ENCODE results near the gene THEMIS.

Gene THEMIS

DNA sequence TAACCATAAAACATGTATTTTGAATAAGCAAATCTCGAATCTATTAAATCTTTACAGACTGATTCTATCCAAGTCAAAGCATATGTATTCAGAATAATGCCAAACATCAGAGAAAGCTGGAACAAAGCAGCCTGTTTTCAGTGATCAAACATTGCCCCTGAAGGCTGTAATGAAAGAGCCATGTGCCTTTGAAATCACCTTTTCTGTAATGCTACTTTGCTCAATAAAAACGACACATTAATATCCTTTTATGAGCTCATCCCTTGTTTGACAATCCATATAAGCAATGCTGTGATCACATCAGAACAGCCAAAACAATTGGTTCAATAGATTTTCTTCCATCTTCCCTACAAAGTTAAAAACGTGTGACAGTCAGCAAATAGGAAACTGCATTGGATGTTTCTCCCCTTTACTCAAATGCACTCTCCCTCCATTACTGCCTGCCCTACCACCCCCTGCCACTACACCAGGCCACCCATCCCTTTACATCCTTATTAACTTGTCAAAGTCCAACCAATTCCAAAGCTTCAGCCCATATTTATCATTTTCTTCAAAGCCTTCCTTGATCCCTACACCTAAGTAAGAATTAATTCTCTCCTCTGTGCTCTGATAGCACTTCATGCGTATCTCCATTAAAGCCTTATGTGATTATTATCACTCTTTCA, 42.0 kb downstream of the THEMIS start:
- DNase-seq = no peak

DNA sequence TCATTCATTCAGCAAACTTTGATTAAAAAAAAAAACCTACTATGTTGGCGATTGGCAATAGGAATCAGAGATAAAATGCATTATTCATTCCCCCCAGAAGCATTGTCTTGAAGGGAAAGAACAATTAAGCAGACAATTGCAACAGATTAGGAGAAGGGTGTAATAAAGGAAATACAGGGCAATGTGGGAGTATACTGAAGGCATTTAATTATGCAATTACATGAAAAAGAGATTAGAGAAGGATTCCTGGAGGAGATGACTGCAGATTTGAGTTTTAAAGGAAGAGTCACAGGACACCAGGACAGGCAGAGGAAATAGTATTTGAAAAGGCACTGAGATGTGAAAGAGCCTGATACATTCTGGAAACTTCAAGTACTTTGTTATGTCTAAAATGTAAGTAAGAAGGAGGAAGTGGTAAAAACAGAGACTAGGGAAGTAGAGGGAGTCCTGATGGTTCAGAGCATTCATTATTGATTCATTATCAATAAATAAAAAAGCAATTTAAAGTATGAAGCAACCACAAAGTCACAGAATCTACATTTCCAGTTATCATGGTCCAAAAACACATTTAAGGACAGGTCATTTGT, 43.7 kb downstream of the THEMIS start:
- DNase-seq = no peak

DNA sequence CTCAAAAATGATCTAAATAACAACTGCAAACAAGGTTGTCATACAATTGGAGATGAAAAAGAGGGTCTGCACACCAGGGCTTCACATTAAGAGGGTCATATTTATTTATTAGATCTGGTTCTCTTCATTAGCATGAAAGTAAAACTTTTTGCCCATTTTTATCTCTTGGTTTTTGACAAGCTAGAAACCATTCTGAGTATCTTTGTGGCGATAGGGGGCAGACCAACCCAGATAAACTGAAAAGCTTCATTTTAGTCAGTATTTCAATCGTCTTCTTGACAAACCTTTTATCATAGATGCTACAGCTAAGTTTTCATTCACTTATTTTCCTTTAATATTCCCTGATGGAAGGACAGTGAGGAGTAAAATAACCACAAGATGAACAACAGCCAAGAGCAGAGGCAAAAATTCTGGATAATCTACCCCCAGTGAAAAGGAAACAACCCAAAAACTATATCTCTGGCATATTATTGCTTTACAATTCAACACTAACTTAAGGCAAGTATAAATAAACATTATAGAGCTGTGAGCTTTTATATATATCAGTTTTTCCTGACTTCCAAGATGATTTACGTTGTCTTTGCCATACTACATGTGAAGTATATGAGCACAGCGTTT, 45.2 kb downstream of the THEMIS start:
- peak; percentile 37 for DNase-seq

DNA sequence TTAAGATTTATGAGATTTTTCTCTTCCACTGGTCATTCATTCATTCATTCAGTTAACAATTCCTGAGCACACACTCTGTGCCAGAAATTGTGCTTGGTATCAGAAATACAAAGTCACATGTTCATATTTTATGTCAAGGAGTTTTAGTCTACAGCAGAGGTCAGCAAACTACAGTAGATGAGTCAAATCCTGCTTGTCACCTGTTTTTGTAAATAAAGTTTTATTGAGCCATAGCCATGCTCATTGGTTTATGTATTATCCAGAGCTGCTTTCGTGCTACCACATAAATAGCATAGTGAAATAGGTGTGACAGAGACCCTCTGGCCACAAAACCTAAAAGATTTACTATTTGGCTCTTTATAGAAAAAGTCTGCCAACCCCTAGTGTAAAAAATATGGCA, 46.8 kb downstream of the THEMIS start:
- DNase-seq = no peak

DNA sequence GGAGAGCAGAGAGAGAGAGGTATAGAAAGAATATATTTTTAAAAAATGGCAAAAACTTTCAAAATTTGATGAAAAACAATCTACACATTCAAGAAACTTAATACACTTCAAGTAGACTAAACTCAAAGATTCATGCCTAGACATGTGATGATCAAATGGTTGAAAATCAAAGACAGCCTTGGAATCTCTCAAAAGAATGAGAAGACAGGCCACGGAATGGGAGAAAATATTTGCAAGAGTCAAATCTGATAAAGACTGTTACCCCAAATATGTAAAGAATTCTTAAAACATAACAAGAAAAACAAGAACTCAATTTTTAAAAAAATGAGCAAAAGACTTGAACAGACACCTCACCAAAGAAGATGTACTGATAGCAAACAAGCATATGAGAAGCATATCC, 49.7 kb downstream of the THEMIS start:
- no peak for DNase-seq

DNA sequence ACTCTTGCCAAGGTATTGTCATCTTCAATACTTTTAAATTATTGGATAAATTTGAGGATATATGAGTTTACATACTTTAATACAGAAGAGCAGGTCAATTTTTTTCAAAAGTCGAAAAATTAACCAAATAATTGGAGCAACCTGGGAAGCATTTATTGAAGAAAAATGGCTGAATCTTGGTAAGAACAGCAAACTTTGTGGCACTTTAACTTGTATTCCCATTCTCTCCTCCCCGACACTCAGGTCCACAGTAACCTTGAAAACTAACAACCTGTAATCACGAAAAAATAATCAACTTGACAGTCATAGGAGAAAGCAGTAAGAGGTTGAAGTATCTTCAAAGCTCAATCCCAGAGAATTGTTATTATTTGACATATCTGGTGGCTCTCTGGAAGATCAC, 55.6 kb downstream of the THEMIS start:
- DNase-seq = no peak

DNA sequence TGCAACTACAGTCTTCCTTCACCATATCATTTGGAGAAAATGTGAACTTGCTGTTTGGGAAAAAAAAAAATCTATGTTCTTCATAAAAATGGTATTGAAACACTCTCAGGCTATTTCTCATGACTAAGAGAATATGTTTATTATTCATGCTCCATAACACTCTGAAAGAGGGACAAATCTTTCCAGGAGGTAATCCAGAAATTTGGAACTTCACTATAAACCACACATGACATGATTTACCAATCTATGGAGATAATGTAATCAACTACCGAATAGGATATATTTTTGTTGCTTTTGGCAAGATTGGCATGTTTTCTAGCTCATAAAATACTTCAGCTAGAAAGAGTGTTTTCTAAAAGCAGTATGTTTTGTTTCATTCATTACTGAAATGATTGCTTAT, 56.3 kb downstream of the THEMIS start:
- no peak for DNase-seq

DNA sequence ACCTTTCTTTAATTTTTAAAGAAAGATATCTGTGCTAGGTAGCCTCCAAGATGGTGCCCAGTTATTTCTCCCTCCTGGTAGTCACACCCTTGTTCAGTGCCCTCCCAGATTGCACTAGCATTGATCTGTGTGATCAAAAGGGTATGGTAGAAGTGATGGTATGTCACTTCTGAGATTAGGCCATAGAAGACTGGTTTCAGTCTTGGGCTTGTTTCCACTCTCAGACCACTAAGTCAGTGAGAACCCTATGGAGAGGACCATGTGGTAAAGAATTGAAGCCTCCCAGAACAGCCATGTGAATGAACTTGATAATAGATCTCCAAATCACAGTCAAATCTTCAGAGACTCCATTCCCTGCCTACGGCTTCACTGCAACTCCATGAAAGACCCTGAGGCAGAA, 57.3 kb downstream of the THEMIS start:
- no peak for DNase-seq

DNA sequence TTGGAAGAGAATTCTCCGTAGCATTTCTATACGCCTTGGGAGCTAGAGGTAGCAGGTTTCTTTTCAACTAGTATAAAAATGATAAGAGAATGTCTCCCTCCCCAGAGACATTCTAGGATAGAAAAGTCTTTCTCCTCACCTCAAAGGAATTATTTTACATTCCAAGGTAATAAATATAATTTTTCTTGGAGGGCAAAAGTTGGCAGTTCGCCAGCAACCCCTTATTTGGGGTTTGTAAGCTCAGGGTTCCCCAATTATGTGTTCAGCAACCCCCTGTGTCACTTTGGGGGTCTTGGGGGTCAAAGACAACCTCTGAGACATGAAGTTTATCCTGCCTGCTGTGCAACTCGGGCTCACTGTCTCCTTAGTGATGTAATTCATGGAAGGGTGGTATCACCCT, 58.3 kb downstream of the THEMIS start:
- no peak for DNase-seq

DNA sequence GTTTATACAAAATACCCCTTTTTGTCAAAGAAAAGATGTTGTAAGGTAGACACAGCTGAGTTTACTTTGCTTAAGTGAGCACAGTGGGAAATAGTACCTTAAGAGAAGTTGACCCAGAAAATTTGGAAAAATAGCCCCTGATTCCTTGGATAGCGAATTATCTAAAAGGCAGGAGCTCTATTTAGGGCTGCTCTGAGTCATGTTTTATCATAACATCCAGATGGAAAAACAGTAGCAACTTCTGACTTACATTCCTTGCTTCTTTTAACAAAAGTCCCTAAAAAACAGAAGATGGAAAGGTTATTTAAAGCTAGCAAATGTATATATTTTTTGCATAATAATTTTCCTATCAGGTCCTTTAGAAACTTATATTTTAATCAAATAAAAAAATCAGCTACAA, 59.0 kb downstream of the THEMIS start:
- no peak for DNase-seq

DNA sequence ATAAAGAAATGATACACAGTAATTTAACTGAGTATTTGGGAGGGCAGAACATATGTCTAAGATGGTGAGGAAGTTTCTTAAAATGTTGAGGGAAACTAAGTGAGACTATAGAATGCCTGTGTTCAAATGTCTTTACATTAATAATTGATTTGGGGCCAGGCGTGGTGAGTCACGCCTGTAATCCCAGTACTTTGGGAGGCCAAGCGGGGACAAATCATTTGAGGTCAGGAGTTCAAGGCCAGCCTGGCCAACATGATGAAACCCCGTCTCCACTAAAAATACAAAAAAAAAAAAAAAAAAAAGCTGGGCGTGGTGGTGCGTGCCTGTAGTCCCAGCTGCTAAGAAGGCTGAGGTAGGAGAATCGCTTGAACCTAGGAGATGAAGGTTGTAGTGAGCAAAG, 66.7 kb downstream of the THEMIS start:
- no peak for DNase-seq

DNA sequence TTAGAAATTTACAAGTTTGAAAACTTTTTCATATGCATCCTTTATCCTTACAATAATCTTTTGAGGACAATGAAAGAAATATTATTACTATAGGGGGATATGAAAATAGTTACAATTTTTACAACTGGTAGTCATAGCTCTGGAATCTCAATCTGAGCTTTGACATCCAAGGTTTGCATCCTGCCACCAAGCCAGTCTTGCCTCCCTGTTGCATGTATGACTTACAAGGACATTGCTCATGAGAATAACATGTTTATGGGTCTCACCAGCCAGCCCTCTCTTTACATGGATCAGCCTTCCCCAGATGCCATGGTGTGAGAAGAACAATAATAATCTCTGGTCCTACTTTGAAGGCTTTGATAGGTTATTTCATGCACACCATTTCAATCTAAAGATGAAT, 67.5 kb downstream of the THEMIS start:
- DNase-seq = no peak

DNA sequence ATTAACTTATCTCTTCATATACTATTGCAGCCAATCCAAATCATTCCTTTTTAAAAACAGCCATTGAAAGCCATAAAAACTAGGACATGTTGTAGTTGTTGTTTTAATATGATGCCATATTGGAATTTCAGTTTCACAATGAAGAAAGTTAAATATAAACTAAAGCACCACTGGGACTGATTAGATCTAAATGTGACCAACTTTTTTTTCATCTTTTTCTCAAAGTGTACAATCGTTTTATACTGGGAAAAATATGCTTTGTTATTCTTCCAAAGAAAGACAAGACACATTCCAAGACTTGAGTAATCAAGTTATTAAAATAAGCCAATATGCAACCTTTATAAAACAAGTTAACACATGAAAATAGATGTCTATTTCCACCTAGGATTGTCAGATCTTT, 68.5 kb downstream of the THEMIS start:
- DNase-seq = no peak

DNA sequence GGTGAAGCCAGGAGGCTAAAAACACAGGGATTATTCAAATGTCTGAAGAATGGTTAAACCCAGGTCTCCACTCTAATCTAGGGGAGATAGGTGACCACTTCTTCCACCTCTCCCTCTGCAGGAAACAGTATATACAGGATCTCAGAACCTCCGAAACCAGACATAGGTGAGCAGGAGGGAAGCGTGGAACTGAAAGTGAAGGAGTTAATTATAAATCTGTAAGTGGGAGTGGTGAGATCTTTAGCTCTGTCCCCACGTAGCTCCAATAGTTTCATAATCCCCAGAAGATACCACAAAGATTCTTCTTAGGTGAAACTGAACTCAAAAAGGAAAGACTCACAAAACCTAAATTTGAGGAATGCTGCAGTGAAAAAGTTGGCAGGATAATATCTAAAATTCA, 76.8 kb downstream of the THEMIS start:
- DNase-seq = no peak

DNA sequence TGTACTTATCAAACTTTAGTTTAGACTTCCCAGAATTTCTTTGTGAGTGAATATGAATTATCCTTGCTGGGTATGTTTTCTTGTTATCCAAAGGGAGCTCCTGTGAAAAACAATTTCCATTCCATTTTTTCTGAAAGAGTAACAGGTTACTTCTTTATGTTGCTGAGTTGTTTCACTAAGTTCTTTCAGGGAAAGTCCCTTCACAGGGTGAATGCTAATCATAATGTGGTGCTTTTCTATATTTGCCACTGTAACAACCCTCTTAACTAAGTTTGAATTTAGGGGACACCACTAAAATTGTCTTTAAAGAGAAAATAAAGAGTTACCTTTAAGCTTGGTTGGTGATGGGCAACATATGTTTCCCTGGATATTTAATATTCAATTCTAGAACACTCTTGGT, 79.4 kb downstream of the THEMIS start:
- DNase-seq = no peak

DNA sequence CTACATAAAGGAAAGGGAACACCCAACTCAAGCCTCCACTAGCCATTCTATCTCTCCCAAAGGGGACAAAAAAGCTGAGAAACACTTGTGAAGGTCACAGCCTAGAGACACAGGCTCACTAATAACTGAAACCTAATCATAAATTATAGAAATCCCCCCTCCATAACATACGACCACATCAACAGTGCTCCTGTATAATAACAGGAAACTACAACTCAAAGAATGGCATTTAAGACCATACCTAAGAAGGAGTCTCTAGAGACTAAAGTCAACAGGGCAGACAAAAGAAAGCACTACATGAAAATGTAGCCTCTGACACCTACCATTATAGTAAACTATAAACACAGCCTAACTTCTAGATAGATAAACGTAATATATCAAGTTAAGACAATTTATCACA, 82.7 kb downstream of the THEMIS start:
- no peak for DNase-seq

DNA sequence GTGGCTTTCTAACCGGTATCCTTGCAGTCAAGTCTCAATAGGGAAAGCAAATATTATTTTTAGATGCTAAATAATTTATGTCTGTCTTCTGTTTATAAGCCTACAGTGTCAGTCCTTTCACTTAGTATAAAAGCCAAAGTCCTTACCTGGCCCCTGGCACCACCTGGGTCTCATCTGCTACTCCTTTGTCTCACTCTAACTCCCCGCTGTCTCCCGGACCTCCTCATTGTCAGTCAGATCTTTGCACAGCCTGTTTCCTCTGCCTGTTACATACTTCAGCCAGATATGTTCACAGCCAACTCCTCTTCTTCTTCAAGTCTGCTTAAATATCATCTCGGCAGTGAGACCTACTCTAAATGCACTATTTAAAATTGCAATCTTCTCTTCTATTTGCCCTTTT, 84.2 kb downstream of the THEMIS start:
- no peak for DNase-seq

DNA sequence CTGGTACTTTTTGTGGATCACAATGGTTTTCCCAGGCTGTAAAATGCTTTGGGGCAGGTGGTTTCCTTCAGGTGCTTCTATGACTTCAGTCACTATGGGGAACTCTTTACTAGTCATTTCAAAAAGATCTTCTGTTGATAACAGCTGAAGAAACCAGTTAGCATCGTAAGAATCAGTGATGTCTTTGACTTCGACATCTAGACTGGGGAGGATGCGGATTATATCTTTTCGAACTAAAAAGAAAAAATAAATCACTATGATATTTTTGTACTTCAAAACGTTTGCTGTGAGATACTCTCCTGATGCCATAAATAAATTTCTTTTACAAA, 87.2 kb downstream of the THEMIS start:
- DNase-seq = no peak

DNA sequence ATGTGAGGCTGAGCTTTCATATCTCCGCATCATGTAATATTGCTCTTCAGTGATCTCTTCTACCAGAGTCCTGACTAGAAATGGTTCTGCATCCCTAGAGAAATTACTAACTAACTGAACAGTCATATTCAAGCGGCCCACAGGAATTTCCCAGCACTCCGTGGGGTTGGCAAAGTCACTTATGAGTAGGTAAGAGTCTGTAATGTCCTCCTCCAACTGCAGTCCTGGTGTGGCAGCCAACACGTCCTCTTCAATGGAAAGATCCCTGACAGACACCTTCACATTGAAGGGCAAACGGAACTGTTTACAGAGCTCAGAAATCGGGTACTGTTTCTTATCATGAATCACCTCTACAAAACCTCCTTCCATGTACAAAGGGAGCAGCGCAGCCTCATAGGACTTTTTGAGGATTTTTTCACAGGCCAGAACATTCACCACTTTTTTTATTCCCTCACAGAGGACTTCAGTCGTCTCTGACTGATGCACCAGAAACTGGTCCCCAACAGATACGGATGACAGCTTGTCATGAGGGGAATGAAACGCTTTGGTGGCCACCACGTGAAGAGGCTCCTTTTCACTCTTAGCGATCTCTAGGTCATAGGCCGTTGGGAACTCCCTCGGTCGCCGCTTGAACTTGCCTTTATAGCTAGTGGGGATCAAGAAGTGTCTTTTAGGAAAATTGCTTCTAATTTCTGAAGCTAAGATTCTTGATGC, 87.7 kb downstream of the THEMIS start:
- DNase-seq = no peak

DNA sequence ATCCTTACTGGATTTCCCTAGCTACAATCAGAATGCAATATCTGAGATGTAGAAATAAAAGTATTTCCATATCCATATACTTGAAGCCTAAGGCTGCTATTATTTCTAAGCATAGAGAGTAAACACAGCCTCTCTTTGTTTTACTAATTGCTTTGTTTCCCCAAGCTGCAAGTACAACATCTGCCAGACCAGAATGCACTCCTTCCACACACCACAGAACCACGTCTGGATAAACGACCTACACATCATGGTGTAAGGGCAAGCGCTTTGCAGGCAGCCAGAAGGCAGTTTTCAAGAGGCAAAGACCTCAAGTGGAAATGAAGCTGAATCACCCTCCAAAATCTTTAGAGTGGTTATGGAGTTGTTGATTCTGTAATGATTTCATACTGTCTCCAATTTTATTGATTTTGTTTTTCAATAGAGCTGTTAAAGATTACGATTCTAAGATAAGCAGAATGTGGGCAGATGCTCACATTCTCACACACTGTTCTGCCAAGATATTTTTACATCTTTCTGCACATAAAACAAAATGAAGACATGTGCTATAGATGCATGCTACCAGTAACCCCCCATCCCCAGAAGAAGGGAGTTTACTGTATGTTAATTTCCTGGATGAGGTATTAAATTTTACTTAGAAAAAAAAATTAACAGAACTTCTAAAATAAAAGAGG, 88.8 kb downstream of the THEMIS start:
- DNase-seq = no peak

DNA sequence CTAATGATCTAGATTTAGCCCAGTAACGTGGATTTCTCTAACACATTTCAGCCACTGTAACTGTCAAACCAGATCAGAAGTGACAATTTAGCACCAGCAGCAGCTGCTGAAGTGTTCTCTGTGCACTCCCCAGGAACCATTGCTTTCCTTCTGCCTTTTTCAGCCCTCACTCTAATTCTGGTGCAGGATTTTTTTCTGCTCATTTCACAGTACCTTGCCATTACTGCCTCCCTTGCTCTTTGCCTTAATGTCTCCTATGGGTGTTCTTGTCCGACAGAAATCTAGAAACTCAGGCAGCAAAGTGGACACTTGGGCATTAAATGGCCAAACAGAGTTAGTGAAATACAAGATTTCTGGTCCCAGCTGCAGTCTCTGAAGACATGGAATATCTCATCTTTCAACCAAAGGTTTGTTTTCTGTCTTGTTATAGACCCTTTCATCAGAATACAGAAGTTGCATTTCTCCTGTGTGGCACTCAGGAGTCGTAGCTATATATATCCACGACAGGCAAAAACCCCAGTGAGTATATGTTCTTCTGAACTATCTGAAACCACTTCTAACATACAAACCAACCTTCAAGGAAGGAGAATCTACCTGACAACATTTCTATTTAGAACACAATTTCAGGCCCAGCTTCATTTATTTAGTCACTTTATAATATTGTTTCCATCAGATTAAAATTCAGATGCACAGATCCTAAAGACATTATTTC, 92.9 kb downstream of the THEMIS start:
- no peak for DNase-seq

DNA sequence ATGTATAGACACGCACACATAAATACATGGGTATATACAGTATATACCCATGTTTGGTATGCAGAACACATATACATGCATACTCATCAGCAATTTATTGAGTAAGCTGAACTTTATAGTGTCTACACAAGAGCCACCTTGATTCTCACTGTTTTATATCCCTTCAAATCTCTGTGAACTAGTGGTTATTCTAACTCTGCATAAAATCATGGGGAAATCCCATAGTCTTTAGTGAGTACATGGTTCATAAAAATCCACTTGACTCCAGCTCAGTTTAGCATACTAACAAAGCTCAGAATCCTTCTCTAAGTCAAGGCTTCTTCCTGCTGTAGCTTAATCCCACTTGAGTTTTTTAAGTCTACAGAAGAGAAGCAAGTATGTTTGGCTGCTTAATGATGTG, 104.1 kb downstream of the THEMIS start:
- no peak for DNase-seq

DNA sequence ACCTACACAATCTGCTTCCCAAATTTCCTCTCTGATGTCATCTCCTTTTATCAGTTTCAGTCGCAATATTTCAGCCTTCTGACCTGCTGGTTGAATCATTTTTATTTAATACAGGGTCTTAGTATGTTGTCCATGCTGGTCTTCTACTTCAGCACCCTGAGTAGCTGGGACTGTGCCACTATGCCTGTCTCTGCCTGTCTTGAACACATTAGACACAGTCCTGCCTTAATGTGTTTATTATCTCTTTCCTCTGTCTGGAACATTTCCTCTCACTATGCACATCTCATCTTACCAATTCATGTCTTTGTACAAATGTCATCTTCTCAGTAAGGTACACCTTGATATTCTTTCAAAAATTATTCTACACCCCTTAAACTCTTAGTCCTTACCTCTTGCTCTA, 106.5 kb downstream of the THEMIS start:
- no peak for DNase-seq
